GM23338 (cell line): ENCODE data around the gene PDK3. TPM values are rescaled to one million over a fixed set of nuclear protein-coding genes. Genes with fewer than 3 reads are reported as not detected.

Source experiments
- EZH2 ChIP-seq: fragments of 200-600 bp; sonication (generic); IDR thresholded peaks from one replicate; pipeline ENCODE4 v1.8.0; 2017; ENCODE audit warnings: antibody characterized with exemption, mild to moderate bottlenecking, low read depth; ENCODE audit not compliant: unreplicated experiment
- NANOG ChIP-seq: IDR thresholded peaks from 2 replicates; pipeline ENCODE4 v1.6.1; 2016; ENCODE audit warnings: antibody characterized with exemption, borderline replicate concordance
- ZNF331 ChIP-seq: fragments of 250-450 bp; sonication (Bioruptor Pico); IDR thresholded peaks from 2 replicates; pipeline ENCODE4 v1.5.0; 2020; ENCODE audit warnings: low read depth, mild to moderate bottlenecking, moderate library complexity
- polyA plus RNA-seq: library from polyadenylated mRNA; unstranded; fragments of >200 nt; fragmentation: Nextera tagmentation; extraction: Ambion mirVana; gene quantifications from 2 replicates; pipeline ENCODE4 v1.2.1, GENCODE V29; 2016
- total RNA-seq: library from RNA; depleted of rRNA; stranded (reverse); fragments of >200 nt; shearing (Covaris generic); gene quantifications from 2 replicates; pipeline ENCODE4 v1.2.3, GENCODE V29; 2014
- TF ChIP-seq, protein P1 (sequence below): fragments of 250-450 bp; sonication (Bioruptor Pico); IDR thresholded peaks from 2 replicates; pipeline ENCODE4 v1.5.0; 2020; ENCODE audit warnings: mild to moderate bottlenecking, moderate library complexity
- TF ChIP-seq, protein P2 (sequence below): IDR thresholded peaks from one replicate; pipeline ENCODE4 v1.6.1; 2018; ENCODE audit warnings: antibody characterized with exemption; ENCODE audit not compliant: unreplicated experiment
- TF ChIP-seq, protein P3 (sequence below): IDR thresholded peaks from 2 replicates; pipeline ENCODE4 v1.6.1; 2016; ENCODE audit warnings: antibody characterized with exemption

Gene PDK3
- total and polyA plus RNA-seq, 2 experiments from 2014 or later = 35.7 to 51.2 TPM

DNA sequence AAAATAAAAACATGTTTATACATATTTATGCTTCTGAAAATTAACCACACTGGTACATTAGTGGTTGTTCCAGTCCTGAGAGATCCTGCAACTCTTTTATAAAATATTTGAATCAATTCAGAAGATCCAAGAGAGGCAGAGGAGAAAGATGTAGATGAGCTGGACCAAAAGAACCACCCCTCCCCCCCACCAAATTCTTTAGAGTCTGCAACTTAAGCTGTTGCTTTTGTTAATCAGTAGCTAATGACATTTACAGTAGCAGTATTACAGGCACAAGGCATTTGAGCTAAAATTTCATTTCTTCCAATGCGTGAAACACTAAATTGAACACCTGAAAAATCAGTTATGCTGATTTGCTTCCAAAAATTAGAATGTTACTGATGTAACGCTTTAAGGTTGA, 61.5 kb downstream of the PDK3 start (continued):
- TF ChIP-seq, protein P1, sequence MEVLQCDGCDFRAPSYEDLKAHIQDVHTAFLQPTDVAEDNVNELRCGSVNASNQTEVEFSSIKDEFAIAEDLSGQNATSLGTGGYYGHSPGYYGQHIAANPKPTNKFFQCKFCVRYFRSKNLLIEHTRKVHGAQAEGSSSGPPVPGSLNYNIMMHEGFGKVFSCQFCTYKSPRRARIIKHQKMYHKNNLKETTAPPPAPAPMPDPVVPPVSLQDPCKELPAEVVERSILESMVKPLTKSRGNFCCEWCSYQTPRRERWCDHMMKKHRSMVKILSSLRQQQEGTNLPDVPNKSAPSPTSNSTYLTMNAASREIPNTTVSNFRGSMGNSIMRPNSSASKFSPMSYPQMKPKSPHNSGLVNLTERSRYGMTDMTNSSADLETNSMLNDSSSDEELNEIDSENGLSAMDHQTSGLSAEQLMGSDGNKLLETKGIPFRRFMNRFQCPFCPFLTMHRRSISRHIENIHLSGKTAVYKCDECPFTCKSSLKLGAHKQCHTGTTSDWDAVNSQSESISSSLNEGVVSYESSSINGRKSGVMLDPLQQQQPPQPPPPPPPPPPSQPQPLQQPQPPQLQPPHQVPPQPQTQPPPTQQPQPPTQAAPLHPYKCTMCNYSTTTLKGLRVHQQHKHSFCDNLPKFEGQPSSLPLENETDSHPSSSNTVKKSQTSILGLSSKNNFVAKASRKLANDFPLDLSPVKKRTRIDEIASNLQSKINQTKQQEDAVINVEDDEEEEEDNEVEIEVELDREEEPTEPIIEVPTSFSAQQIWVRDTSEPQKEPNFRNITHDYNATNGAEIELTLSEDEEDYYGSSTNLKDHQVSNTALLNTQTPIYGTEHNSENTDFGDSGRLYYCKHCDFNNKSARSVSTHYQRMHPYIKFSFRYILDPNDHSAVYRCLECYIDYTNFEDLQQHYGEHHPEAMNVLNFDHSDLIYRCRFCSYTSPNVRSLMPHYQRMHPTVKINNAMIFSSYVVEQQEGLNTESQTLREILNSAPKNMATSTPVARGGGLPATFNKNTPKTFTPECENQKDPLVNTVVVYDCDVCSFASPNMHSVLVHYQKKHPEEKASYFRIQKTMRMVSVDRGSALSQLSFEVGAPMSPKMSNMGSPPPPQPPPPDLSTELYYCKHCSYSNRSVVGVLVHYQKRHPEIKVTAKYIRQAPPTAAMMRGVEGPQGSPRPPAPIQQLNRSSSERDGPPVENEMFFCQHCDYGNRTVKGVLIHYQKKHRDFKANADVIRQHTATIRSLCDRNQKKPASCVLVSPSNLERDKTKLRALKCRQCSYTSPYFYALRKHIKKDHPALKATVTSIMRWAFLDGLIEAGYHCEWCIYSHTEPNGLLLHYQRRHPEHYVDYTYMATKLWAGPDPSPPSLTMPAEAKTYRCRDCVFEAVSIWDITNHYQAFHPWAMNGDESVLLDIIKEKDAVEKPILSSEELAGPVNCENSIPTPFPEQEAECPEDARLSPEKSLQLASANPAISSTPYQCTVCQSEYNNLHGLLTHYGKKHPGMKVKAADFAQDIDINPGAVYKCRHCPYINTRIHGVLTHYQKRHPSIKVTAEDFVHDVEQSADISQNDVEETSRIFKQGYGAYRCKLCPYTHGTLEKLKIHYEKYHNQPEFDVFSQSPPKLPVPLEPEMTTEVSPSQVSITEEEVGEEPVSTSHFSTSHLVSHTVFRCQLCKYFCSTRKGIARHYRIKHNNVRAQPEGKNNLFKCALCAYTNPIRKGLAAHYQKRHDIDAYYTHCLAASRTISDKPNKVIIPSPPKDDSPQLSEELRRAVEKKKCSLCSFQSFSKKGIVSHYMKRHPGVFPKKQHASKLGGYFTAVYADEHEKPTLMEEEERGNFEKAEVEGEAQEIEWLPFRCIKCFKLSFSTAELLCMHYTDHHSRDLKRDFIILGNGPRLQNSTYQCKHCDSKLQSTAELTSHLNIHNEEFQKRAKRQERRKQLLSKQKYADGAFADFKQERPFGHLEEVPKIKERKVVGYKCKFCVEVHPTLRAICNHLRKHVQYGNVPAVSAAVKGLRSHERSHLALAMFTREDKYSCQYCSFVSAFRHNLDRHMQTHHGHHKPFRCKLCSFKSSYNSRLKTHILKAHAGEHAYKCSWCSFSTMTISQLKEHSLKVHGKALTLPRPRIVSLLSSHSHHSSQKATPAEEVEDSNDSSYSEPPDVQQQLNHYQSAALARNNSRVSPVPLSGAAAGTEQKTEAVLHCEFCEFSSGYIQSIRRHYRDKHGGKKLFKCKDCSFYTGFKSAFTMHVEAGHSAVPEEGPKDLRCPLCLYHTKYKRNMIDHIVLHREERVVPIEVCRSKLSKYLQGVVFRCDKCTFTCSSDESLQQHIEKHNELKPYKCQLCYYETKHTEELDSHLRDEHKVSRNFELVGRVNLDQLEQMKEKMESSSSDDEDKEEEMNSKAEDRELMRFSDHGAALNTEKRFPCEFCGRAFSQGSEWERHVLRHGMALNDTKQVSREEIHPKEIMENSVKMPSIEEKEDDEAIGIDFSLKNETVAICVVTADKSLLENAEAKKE (CRISPR knock-in tag) = no peak
- TF ChIP-seq, protein P2, sequence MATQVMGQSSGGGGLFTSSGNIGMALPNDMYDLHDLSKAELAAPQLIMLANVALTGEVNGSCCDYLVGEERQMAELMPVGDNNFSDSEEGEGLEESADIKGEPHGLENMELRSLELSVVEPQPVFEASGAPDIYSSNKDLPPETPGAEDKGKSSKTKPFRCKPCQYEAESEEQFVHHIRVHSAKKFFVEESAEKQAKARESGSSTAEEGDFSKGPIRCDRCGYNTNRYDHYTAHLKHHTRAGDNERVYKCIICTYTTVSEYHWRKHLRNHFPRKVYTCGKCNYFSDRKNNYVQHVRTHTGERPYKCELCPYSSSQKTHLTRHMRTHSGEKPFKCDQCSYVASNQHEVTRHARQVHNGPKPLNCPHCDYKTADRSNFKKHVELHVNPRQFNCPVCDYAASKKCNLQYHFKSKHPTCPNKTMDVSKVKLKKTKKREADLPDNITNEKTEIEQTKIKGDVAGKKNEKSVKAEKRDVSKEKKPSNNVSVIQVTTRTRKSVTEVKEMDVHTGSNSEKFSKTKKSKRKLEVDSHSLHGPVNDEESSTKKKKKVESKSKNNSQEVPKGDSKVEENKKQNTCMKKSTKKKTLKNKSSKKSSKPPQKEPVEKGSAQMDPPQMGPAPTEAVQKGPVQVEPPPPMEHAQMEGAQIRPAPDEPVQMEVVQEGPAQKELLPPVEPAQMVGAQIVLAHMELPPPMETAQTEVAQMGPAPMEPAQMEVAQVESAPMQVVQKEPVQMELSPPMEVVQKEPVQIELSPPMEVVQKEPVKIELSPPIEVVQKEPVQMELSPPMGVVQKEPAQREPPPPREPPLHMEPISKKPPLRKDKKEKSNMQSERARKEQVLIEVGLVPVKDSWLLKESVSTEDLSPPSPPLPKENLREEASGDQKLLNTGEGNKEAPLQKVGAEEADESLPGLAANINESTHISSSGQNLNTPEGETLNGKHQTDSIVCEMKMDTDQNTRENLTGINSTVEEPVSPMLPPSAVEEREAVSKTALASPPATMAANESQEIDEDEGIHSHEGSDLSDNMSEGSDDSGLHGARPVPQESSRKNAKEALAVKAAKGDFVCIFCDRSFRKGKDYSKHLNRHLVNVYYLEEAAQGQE = no peak
- no peak for TF ChIP-seq ZNF331 (CRISPR knock-in tag)
- TF ChIP-seq EZH2 = no peak
- no peak for TF ChIP-seq NANOG
- TF ChIP-seq, protein P3, sequence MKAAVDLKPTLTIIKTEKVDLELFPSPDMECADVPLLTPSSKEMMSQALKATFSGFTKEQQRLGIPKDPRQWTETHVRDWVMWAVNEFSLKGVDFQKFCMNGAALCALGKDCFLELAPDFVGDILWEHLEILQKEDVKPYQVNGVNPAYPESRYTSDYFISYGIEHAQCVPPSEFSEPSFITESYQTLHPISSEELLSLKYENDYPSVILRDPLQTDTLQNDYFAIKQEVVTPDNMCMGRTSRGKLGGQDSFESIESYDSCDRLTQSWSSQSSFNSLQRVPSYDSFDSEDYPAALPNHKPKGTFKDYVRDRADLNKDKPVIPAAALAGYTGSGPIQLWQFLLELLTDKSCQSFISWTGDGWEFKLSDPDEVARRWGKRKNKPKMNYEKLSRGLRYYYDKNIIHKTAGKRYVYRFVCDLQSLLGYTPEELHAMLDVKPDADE = no peak
